Ramos (cell line): ENCODE results near the gene POLR3A.
"Not testable (repeated sequence)": the region's sequence is repeated elsewhere in the genome, so short reads cannot be mapped to it uniquely, and the experiment has no call there.

ENCODE experiments used
- in situ Hi-C: fragments of 300-500 bp; cut with MboI; formaldehyde crosslinking; loops from one replicate; pipeline ENCODE4 v1.14.3; 2022; ENCODE audit warnings: low sequenced_read_pairs; ENCODE audit not compliant: unreplicated experiment

Gene POLR3A

DNA sequence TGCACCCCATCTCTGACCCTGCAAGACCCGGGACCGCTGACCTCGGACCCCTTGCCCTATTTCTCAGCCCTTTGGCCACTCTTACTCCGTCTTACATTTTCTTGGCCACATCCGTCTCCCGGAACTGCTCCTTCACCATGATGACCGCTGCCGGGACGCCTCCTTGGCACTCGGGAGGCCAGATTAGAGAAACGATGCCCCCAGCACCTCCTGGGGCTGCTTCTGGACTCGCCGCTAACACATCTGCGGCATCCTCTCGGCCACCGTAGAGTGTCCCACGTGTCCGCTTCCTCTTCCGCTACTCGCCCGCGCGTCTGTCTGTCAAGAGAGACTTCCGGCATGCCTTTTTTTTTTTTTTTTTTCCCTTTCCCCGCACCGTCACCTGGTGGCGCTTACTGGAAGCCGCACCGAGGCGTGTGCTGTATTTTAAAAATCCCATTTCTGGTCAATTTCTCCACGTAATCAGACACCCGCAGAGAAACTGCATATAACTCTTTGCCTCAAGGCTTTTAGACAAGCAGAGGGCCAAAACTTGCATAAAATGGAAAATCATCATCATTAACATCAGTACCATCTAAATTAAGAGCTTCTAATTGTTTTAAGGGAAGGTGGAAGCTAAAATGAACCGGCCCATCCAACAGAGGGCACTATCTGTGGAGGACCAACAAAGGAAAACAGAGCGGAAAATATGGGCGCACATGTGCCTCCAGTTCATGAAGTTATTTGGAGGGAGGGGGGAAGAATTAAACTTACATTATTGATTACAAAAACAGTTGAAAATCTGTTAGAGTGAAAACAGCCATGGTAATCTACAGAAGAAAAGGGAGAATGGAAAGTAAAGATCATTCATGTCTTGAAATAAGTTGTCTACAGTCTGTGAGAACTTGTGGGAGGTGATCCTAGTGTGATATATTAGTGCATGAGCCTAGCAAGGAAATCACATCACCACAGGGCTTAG, at the start of gene POLR3A:
TSS of gene POLR3A (minus strand) at position 247 of the 958 bp plus-strand sequence. CDS start at position 139, 108 bp downstream.
- in situ Hi-C loops: loop anchor here (25.0 kb wide), 1 partner anchor 1058 kb away; no protein-coding TSS in a partner anchor

- in situ Hi-C loops: no loop called here
These were observed 49.4 kb upstream of the POLR3A start for GRCh38 chr10:78078539-78079330.

GRCh38 chr10:78075806-78076205, 46.5 kb upstream of the POLR3A start:
- in situ Hi-C loops: not testable (repeated sequence)

DNA sequence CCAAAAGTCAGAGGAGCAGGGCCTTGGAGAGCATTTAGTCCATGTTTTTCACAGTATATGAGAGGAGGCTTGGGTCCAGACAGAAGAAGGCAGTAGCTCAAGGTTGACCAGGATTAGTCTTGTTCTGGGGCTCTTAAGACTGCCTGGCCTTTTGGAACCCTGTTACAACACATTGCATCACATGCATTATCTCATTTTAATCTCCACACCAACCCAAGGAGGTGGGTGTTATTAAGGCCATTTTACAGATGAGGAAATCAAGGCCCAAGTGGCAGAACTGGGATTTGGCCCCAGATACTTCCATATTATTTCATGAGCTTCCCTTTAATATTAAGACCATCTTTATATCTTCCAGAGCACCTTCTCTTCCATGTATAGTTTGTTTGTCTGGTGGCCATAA, 43.2 kb upstream of the POLR3A start:
- in situ Hi-C loops: no loop called here

- in situ Hi-C loops: no loop called here
These were observed 42.5 kb upstream of the POLR3A start for GRCh38 chr10:78071857-78072179.

DNA sequence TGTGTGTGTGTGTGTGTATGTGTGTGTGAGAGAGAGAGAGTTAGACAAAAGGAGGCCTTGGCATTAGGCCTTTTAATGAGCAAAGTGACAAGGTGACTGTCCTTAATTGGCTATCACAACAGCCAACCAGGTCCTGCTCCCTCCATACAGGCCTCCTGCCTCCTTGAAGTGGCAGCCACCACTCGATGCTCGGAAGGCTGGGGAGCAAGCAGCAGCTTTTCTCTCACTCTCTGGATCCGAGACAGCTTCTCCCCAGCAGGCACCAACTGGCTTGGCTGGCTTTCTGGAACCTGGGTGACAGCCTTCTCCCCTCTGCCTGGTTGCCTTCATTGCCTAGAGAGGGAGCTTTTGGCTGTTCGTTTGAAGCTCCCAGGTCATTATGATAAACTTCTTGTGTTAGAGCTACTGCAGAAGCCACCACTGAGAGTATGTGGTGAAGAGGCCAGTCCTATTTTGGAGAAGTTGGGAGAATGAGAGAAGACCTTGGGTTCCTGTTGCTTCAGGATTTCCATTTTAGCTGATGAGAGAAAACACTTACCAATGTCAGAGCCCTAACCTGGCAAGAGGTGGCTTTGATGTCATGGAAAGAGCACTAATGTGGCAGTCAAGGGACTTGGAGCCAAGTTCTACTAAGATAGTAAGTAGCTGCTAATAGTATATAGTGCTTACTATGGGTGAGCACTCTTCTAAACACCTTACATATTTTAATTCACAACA, 42.0 kb upstream of the POLR3A start:
- in situ Hi-C loops: no loop called here

- in situ Hi-C loops: no loop called here
These were observed 41.4 kb upstream of the POLR3A start for GRCh38 chr10:78070726-78071125.

GRCh38 chr10:78070064-78070463, 40.7 kb upstream of the POLR3A start:
- in situ Hi-C loops: not testable (repeated sequence)

DNA sequence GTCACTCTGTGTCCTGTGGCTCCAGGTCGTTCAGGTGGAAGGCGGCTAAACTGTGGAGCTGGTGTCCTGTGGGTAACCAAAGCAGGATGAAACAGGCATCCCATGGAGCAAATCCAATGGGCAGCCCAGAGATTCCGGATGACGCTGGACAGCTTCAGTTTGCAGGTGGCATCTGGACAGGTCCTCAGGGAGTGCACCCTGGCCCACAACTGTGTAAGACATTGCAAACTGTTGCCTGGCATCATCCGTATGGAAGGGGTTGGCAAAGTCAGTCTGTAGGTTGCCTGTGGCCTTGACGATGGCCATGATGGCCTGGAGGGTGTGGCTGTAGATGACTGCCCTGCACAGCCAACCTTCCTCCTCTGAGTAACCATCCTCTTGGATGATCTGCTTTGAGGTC, 39.8 kb upstream of the POLR3A start:
- in situ Hi-C loops: no loop called here

- in situ Hi-C loops: no loop called here
These were observed 37.6 kb upstream of the POLR3A start for GRCh38 chr10:78066728-78067430.

- in situ Hi-C loops: no loop called here
These were observed 36.7 kb upstream of the POLR3A start for GRCh38 chr10:78066012-78066411.

DNA sequence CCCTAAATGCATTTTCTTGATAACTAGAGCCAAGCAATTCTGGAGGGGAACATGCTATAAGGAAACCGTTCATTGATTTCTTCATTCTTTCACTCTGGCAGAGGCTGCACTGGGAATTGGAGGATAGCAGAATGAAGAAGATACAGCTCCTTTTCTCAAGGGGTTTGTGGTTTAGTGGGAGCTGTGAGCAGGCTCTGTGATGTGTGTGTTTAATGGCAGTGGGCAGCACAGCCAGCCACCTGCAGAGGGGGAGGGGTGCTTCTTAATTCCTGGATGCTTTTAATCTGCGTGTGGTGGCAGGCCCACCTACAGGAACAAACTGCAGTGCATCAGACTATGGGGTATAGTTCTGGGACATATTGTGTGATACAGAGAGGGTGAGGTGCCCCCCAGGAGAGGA, 36.3 kb upstream of the POLR3A start:
- in situ Hi-C loops: no loop called here

DNA sequence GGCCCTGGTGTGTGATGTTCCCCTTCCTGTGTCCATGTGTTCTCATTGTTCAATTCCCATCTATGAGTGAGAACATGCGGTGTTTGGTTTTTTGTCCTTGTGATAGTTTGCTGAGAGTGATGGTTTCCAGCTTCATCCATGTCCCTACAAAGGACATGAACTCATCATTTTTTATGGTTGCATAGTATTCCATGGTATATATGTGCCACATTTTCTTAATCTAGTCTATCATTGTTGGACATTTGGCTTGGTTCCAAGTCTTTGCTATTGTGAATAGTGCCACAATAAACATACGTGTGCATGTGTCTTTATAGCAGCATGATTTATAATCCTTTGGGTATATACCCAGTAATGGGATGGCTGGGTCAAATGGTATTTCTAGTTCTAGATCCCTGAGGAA, 35.6 kb upstream of the POLR3A start:
- in situ Hi-C loops: not testable (repeated sequence)

DNA sequence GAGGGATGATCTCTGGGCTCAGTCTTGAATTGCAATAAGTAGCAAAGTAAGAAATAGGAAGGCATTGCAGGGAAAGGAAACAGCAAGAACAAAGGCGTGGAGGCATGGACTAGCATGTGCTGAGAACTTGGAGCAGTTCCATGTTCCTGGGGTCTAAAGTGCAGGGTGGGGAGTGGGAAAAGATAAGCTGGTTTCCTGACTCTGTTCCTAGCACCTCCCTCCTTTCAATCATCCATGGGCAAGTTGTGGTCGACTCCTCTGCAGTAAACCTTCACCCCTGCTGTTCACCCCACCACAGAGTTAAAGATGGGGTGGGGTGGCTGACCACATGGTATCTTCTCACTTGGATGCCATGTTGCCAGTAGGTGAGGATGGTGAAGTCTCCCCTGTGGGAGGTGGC, 33.9 kb upstream of the POLR3A start:
- in situ Hi-C loops: no loop called here

DNA sequence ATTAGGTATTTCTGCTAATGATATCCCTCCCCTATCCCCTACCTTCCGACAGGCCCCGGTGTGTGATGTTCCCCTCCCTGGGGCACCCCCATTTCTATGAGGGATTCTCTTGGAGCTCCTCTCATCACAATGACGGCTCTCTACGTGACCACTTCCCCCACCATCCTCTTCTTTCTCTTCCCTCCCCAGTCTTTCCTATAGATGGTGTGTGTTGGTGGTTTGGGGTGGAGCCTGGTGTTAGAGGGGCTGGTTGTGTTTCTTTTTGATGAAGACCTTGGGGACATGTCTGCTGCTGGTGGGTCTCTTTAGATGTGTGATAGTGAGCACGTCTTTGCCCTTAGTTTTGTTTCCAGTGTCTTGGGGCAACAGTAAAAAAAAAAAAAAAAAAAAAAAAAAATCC, 33.0 kb upstream of the POLR3A start:
- in situ Hi-C loops: no loop called here

DNA sequence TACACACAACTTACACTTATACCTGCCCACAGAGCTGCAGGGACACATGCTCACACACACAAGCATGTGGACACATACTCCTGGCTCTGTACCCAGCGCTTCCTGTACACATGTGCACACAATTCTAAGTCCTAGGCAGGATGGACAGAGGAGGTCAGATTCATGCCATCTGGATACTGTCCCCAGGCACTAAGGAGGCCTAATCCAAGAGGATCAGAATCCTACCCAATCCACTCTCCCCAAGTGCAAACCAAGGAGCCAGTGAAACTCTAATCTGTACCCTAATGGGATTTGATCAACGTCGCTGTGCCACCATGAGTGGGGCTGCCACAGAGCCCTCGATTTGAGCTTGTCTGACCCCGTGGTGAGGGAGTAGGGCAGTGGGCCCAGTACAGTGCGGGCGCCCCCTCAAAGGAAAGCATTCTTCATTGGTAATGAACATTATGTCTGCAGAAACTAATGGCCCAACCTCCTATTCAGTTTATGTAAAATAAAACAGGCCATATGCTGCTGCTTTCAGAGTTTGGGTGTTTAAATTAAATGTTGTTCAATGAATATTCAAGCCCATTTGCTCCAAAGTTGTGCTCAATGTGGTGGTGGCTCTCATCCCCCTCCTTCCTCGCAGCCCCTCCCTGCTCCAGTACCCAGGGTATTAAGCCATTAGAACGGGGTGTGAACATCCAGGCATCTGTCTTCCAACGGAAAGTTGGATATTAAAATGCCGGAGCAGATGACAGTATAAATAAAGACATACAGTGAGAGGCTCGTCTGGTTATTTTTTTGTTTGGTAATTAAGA, 30.8 kb upstream of the POLR3A start:
- in situ Hi-C loops: no loop called here

GRCh38 chr10:78058562-78058961, 29.2 kb upstream of the POLR3A start:
- in situ Hi-C loops: no loop called here

DNA sequence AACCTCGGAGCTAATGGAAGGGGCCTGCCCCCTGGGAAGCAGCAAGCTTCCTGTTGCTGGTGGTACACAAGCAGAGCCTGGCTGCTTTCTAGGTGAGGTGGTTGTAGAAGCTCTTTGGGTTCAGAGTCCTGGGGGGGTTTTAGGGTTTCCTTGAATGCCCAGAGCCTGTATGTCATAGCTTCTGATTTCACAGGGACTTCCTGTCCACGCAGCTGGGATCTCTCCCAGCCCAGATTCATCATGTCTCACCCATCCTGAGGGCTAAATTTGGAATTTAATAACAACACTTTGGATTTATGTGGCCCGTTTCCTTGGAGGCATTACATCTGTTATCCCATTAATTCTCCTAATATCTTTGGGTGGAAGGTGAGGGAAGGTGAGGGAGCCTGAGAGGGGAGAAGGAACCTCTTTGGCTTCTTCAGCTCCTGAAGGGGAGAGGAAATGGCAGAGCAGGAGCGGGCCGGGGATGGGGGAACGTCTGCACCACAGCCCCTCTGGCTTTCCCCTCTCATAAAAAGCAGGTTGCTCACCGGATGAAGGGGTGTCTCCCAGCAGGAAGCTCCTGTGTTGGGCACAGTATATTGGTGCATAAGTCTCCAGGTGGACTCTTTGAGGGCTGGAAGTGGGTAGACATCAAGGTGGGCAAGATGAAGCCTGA, 24.0 kb upstream of the POLR3A start:
- in situ Hi-C loops: no loop called here

DNA sequence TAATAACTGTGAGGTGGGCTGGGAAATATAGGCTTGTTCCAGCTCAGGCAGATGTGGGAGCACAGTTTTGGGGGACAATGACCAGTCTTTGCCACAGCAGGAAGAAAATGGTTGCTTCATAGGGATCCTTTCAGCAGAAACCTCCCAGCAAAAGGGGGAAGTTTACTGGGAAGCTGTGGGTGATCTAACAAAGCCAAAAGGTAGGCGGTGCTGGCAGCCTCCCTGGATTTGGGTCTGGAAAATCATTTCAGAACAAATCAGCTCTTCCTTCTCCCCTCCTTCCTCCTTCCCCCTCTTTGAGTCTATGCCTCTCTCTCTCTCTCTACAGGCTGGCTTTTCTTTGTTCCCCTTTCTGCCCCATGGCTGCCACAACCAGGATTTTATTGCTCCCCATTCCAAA, 20.5 kb upstream of the POLR3A start:
- in situ Hi-C loops: loop anchor here (5.0 to 25.0 kb wide), 3 partner anchors 605 to 1147 kb away; no protein-coding TSS in a partner anchor
